GM12878 (cell line): ENCODE measurements around the gene GRIA4. TPM values are rescaled to one million over a fixed set of nuclear protein-coding genes. Genes with fewer than 3 reads are reported as not detected.

Source experiments
- ATAC-seq: fragments of 200-7000 bp; cut with Tn5 transposase; 3 replicates; pipeline ENCODE4 v1.9.1; 2020; ENCODE audit warnings: mild to moderate bottlenecking, moderate library complexity
- BruUV-seq: library from RNA; stranded (reverse); fragments of 400-500 nt; replicated peaks from 2 replicates; lab custom pipeline; 2021; lab: Mats Ljungman, UMichigan
- CTCF ChIA-PET: fragments of 300-600 bp; sonication (Branson Sonifier 250); formaldehyde crosslinking; extraction: SDS; loops from one replicate; lab custom pipeline; 2021; ENCODE audit warnings: inconsistent platforms; lab: Yijun Ruan, JAX
- POLR2A ChIA-PET: fragments of 350-600 bp; formaldehyde crosslinking; extraction: SDS; loops from one replicate; lab custom pipeline; 2021; ENCODE audit warnings: inconsistent platforms; lab: Charles Lee
- RAD21 ChIA-PET: fragments of 300-600 bp; sonication (Branson Sonifier 250); formaldehyde crosslinking; loops from one replicate; lab custom pipeline; 2023; ENCODE audit warnings: antibody characterized with exemption; ENCODE audit not compliant: unreplicated experiment; lab: Charles Lee
- SMC1A ChIA-PET: fragments of 300-600 bp; sonication (Branson Sonifier 250); formaldehyde crosslinking; loops from one replicate; lab custom pipeline; 2023; ENCODE audit not compliant: unreplicated experiment, uncharacterized antibody; lab: Charles Lee
- DNase-seq: peaks from one replicate; pipeline ENCODE4 v3.0.0-alpha.2; 2011; ENCODE audit warnings: low read depth, low spot score
- FAIRE-seq: peaks from 3 replicates; lab custom pipeline; 2011; peaks lifted over from hg19 to GRCh38; lab: Jason Lieb, UNC
- H2AFZ ChIP-seq: 2 replicates; pipeline ENCODE4 v1.6.0; 2011; ENCODE audit warnings: low read depth, low read length, control low read depth; ENCODE audit not compliant: control insufficient read depth
- H3K27ac ChIP-seq: 2 replicates; pipeline ENCODE4 v1.5.1; 2011; ENCODE audit warnings: control low read depth; ENCODE audit not compliant: control insufficient read depth, insufficient read depth
- H3K27me3 ChIP-seq, 2 experiments: replicated peaks in 1 of 2; 2 replicates each; pipeline versions ENCODE4 v1.6.0 to v1.6.1; 2011; ENCODE audit warnings: low read length in 1 of 2; ENCODE audit not compliant: control insufficient read depth in 2 of 2, insufficient read depth in 2 of 2
- H3K36me3 ChIP-seq, 2 experiments: 2 replicates each; pipeline ENCODE4 v1.5.1; 2011; ENCODE audit warnings: low read length in 1 of 2; ENCODE audit not compliant: control insufficient read depth in 2 of 2, insufficient read depth in 2 of 2
- H3K4me1 ChIP-seq: 2 replicates; pipeline ENCODE4 v1.6.1; 2011; ENCODE audit warnings: mild to moderate bottlenecking, low read length, moderate library complexity, mixed read lengths; ENCODE audit not compliant: control insufficient read depth, insufficient read depth
- H3K4me2 ChIP-seq: 2 replicates; pipeline ENCODE4 v1.6.0; 2011; ENCODE audit warnings: control low read depth; ENCODE audit not compliant: control insufficient read depth, insufficient read depth
- H3K4me3 ChIP-seq: fragments of 200-600 bp; sonication (generic); 2 replicates; pipeline ENCODE4 v1.5.1; 2016
- H3K79me2 ChIP-seq: 2 replicates; pipeline ENCODE4 v1.6.0; 2011; ENCODE audit warnings: low read length; ENCODE audit not compliant: control insufficient read depth, insufficient read depth
- H3K9ac ChIP-seq: 2 replicates; pipeline ENCODE4 v1.8.0; 2011; ENCODE audit warnings: low read length, control low read depth, mixed read lengths; ENCODE audit not compliant: control insufficient read depth, insufficient read depth
- H3K9me3 ChIP-seq: replicated peaks from 3 replicates; pipeline ENCODE4 v1.5.1; 2011; ENCODE audit warnings: mild to moderate bottlenecking, low read length; ENCODE audit not compliant: control insufficient read depth, insufficient read depth
- H4K20me1 ChIP-seq: 2 replicates; pipeline ENCODE4 v1.6.0; 2011; ENCODE audit not compliant: control insufficient read depth, insufficient read depth
- CREM ChIP-seq: IDR thresholded peaks from 2 replicates; pipeline ENCODE4 v1.6.1; 2014; ENCODE audit warnings: antibody characterized with exemption, low read depth
- JUNB ChIP-seq: IDR thresholded peaks from 2 replicates; pipeline ENCODE4 v1.6.1; 2016; ENCODE audit warnings: antibody characterized with exemption, mild to moderate bottlenecking
- NR2F1 ChIP-seq: fragments of 450-650 bp; conservative IDR thresholded peaks from 2 replicates; pipeline ENCODE4 v1.6.1; 2017; ENCODE audit warnings: mild to moderate bottlenecking
- POU2F2 ChIP-seq: IDR thresholded peaks from 3 replicates; pipeline ENCODE4 v1.6.1; 2011; ENCODE audit warnings: low read depth, mild to moderate bottlenecking, low read length, borderline replicate concordance
- RB1 ChIP-seq: fragments of 450-650 bp; formaldehyde crosslinking; IDR thresholded peaks from 2 replicates; pipeline ENCODE4 v1.6.1; 2017; ENCODE audit warnings: mild to moderate bottlenecking, borderline replicate concordance
- SMC3 ChIP-seq: IDR thresholded peaks from 2 replicates; pipeline ENCODE4 v1.6.1; 2011; ENCODE audit warnings: low read length, improper control_type of control experiment, borderline replicate concordance
- SPI1 ChIP-seq: IDR thresholded peaks from 2 replicates; pipeline ENCODE4 v1.6.1; 2011; ENCODE audit warnings: low read depth, mild to moderate bottlenecking, low read length, moderate library complexity, borderline replicate concordance; ENCODE audit not compliant: insufficient read depth
- SREBF2 ChIP-seq: IDR thresholded peaks from 2 replicates; pipeline ENCODE4 v1.6.1; 2012; ENCODE audit warnings: mild to moderate bottlenecking, low read length
- STAT3 ChIP-seq: IDR thresholded peaks from 2 replicates; pipeline ENCODE4 v1.6.1; 2011; ENCODE audit warnings: low read depth, low read length, improper control_type of control experiment
- TAF1 ChIP-seq: IDR thresholded peaks from 2 replicates; pipeline ENCODE4 v1.6.1; 2011; ENCODE audit warnings: mild to moderate bottlenecking, low read depth, low read length, borderline replicate concordance
- TCF7 ChIP-seq: IDR thresholded peaks from 2 replicates; pipeline ENCODE4 v1.6.1; 2014; ENCODE audit warnings: antibody characterized with exemption, borderline replicate concordance
- ZBED1 ChIP-seq: IDR thresholded peaks from 2 replicates; pipeline ENCODE4 v1.6.1; 2016; ENCODE audit warnings: borderline replicate concordance
- WGBS: methylation state at CpG from one replicate; pipeline ENCODE4 v1.1.6; 2016; ENCODE audit warnings: low lambda C conversion rate; ENCODE audit not compliant: insufficient replicate concordance, insufficient coverage; ENCODE audit errors: missing lambda C conversion rate; 5-methylcytosine and 5-hydroxymethylcytosine counted together
- in situ Hi-C: fragments of 300-500 bp; cut with MboI; formaldehyde crosslinking; loops from 9 replicates; pipeline ENCODE4 v1.14.3; 2018; ENCODE audit warnings: mixed read lengths
- intact Hi-C: fragments of 100-400 bp; cut with micrococcal nuclease; formaldehyde crosslinking; loops from one replicate; pipeline ENCODE4 v1.14.2; 2022; ENCODE audit not compliant: unreplicated experiment
- polyA plus RNA-seq, 11 experiments: library from polyadenylated mRNA; depleted of rRNA in 4 of 11; unstranded in 6 of 11; stranded (reverse) in 5 of 11; fragments of >200 nt; fragmentation: Nextera tagmentation in 4 of 11; fragmentation: Illumina TruSeq in 1 of 11; extraction: Ambion mirVana in 4 of 11; extraction: Trizol in 1 of 11; gene quantifications; 1 replicate in 1 of 11; 2 replicates in 10 of 11; pipeline versions ENCODE4 v1.2.1 to v1.2.3, GENCODE V29; 2011 to 2016; ENCODE audit warnings: inconsistent platforms in 2 of 11, missing spikeins in 2 of 11, low read depth in 1 of 11
- total RNA-seq, 4 experiments: library from RNA; depleted of rRNA in 3 of 4; stranded (reverse); fragments of >200 nt in 3 of 4; fragmentation: Illumina TruSeq in 1 of 4; extraction: Trizol in 1 of 4; gene quantifications; 2 replicates each; pipeline versions ENCODE4 v1.2.1 to v1.2.3, GENCODE V29; 2013 to 2021
- TF ChIP-seq, protein P1 (sequence below): IDR thresholded peaks from 2 replicates; pipeline ENCODE4 v1.6.1; 2012; ENCODE audit warnings: low read depth, low read length, improper control_type of control experiment
- TF ChIP-seq, protein P2 (sequence below): fragments of 450-650 bp; IDR thresholded peaks from 2 replicates; pipeline ENCODE4 v1.6.1; 2018; ENCODE audit warnings: mild to moderate bottlenecking, low read depth, moderate library complexity; ENCODE audit not compliant: partially characterized antibody

The GRIA4 gene
- total and polyA plus RNA-seq, 10 of the 15 experiments (the other 5 are each of a cell fraction or from before 2014, with no cell fraction given), result 0.04 TPM; not detected in 9

GRCh38 chr11:105821372-105821771 lies 211.5 kb downstream of the GRIA4 start (continued):
- no peak for TF ChIP-seq STAT3
- TF ChIP-seq, all 136 proteins: peak for 0

DNA sequence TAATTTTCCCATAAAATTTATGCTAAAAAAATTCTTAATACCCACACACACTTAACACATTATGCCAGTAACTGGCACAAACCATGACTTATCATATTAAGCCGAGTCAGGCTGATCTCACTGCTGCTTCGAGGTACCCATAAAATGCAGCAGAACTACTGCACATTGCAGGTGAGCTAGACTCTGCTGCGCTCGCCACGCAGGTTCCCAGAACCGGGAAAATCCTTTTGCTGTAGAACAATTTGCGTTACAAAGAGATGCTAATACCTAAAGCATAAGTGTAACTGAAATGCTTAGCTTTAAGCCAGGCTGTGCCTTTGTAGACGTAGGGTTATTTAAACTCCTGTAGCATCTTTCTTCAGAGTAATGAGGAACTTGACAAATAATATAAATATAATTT lies 211.9 kb downstream of the GRIA4 start:
- SMC1A ChIA-PET, result no interaction called here
- no peak overlapping the region for H3K9ac ChIP-seq
- BruUV-seq, result no TSS peak
- FAIRE-seq (no peak), DNase-seq (no peak), ATAC-seq (no peak)
- no peaks in the 10 kb centered on the region for H4K20me1 ChIP-seq
- intact Hi-C loops (no loop called here), in situ Hi-C loops (no loop called here)
- H3K4me2 ChIP-seq, result no peak overlapping the region
- H3K4me3 ChIP-seq, result no peak overlapping the region
- CTCF ChIA-PET, result no interaction called here
- no peaks in the 10 kb centered on the region for H3K36me3 ChIP-seq
- no peaks in the 10 kb centered on the region for H3K79me2 ChIP-seq
- RAD21 ChIA-PET, result no interaction called here
- no peaks in the 10 kb centered on the region for H3K9me3 ChIP-seq
- no peaks in the 10 kb centered on the region for H3K4me1 ChIP-seq
- H3K27me3 ChIP-seq, result no peaks in the 10 kb centered on the region
- TF ChIP-seq TCF7, result no peak
- H3K27ac ChIP-seq, result no peak overlapping the region
- H2AFZ ChIP-seq, result no peak overlapping the region
- 17% methylated on average over 8 of the region's 8 CpGs for WGBS
- POLR2A ChIA-PET, result no interaction called here

- intact Hi-C loops (no loop called here), in situ Hi-C loops (no loop called here)
- POLR2A ChIA-PET, result no interaction called here
- FAIRE-seq (no peak), DNase-seq (no peak), ATAC-seq (no peak)
- H3K27ac ChIP-seq, result no peak overlapping the region
- no peaks in the 10 kb centered on the region for H3K27me3 ChIP-seq
- 2% methylated on average over 2 of the region's 2 CpGs for WGBS
- H3K4me2 ChIP-seq, result no peak overlapping the region
- CTCF ChIA-PET, result no interaction called here
- H3K36me3 ChIP-seq, result no peaks in the 10 kb centered on the region
- no peaks in the 10 kb centered on the region for H3K79me2 ChIP-seq
- no peaks in the 10 kb centered on the region for H3K4me1 ChIP-seq
- no peaks in the 10 kb centered on the region for H4K20me1 ChIP-seq
- SMC1A ChIA-PET, result interaction anchor here (0.7 kb wide), 1 partner anchor 16 kb away, joined by 3 read pairs; no protein-coding TSS in a partner anchor
- BruUV-seq, result no TSS peak
- no peak overlapping the region for H2AFZ ChIP-seq
- RAD21 ChIA-PET, result no interaction called here
- no peak overlapping the region for H3K4me3 ChIP-seq
- H3K9ac ChIP-seq, result no peak overlapping the region
- H3K9me3 ChIP-seq, result no peaks in the 10 kb centered on the region
- no peak for TF ChIP-seq SREBF2
- no peak for TF ChIP-seq SMC3
- TF ChIP-seq, protein P1, sequence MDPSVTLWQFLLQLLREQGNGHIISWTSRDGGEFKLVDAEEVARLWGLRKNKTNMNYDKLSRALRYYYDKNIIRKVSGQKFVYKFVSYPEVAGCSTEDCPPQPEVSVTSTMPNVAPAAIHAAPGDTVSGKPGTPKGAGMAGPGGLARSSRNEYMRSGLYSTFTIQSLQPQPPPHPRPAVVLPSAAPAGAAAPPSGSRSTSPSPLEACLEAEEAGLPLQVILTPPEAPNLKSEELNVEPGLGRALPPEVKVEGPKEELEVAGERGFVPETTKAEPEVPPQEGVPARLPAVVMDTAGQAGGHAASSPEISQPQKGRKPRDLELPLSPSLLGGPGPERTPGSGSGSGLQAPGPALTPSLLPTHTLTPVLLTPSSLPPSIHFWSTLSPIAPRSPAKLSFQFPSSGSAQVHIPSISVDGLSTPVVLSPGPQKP, result no peak
- no peak for TF ChIP-seq RB1
- no peak for TF ChIP-seq POU2F2
- TF ChIP-seq NR2F1, result no peak
- no peak for TF ChIP-seq ZBED1
- TF ChIP-seq CREM, result no peak
- no peak for TF ChIP-seq SPI1
- no peak for TF ChIP-seq TAF1
- TF ChIP-seq, protein P2, sequence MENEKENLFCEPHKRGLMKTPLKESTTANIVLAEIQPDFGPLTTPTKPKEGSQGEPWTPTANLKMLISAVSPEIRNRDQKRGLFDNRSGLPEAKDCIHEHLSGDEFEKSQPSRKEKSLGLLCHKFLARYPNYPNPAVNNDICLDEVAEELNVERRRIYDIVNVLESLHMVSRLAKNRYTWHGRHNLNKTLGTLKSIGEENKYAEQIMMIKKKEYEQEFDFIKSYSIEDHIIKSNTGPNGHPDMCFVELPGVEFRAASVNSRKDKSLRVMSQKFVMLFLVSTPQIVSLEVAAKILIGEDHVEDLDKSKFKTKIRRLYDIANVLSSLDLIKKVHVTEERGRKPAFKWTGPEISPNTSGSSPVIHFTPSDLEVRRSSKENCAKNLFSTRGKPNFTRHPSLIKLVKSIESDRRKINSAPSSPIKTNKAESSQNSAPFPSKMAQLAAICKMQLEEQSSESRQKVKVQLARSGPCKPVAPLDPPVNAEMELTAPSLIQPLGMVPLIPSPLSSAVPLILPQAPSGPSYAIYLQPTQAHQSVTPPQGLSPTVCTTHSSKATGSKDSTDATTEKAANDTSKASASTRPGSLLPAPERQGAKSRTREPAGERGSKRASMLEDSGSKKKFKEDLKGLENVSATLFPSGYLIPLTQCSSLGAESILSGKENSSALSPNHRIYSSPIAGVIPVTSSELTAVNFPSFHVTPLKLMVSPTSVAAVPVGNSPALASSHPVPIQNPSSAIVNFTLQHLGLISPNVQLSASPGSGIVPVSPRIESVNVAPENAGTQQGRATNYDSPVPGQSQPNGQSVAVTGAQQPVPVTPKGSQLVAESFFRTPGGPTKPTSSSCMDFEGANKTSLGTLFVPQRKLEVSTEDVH, result no peak
- no peak for TF ChIP-seq JUNB
Observed at GRCh38 chr11:105823495-105824033, 213.7 kb downstream of the GRIA4 start.
